ENCODE data around the gene ANXA6.

- no peak for TF ChIP-seq POLR2A (IDR thresholded peaks at IDR 0.05)
- TF ChIP-seq, protein P1, sequence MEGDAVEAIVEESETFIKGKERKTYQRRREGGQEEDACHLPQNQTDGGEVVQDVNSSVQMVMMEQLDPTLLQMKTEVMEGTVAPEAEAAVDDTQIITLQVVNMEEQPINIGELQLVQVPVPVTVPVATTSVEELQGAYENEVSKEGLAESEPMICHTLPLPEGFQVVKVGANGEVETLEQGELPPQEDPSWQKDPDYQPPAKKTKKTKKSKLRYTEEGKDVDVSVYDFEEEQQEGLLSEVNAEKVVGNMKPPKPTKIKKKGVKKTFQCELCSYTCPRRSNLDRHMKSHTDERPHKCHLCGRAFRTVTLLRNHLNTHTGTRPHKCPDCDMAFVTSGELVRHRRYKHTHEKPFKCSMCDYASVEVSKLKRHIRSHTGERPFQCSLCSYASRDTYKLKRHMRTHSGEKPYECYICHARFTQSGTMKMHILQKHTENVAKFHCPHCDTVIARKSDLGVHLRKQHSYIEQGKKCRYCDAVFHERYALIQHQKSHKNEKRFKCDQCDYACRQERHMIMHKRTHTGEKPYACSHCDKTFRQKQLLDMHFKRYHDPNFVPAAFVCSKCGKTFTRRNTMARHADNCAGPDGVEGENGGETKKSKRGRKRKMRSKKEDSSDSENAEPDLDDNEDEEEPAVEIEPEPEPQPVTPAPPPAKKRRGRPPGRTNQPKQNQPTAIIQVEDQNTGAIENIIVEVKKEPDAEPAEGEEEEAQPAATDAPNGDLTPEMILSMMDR (IDR thresholded peaks at IDR 0.05 in 8 of 11, conservative IDR thresholded peaks at IDR 0.05 in 3 of 11) = no peak
These were observed 45.0 kb upstream of the ANXA6 start for GRCh38 chr5:151202381-151203139.
